MG63 (cell line): ENCODE results near the gene DNMT1. TPM values are rescaled to one million over a fixed set of nuclear protein-coding genes. Genes with fewer than 3 reads are reported as not detected.
"Not testable (repeated sequence)": the region's sequence is repeated elsewhere in the genome, so short reads cannot be mapped to it uniquely, and the experiment has no call there.

Experiments used
- DNase-seq: peaks from one replicate; pipeline ENCODE4 v3.0.0-alpha.2; 2020
- H3K27me3 ChIP-seq: fragments of 250-450 bp; sonication (Bioruptor Pico); 2 replicates; pipeline ENCODE4 v1.5.1; 2020; ENCODE audit warnings: mild to moderate bottlenecking, moderate library complexity
- H3K36me3 ChIP-seq: fragments of 250-450 bp; sonication (Bioruptor Pico); 2 replicates; pipeline ENCODE4 v1.5.1; 2020; ENCODE audit warnings: mild to moderate bottlenecking, moderate library complexity
- H3K4me3 ChIP-seq: fragments of 250-450 bp; sonication (Bioruptor Pico); 2 replicates; pipeline ENCODE4 v1.5.1; 2020; ENCODE audit warnings: mild to moderate bottlenecking, moderate library complexity
- H3K9me3 ChIP-seq: fragments of 250-450 bp; sonication (Bioruptor Pico); 2 replicates; pipeline ENCODE4 v1.5.1; 2020; ENCODE audit warnings: mild to moderate bottlenecking, moderate library complexity
- total RNA-seq: library from RNA; depleted of rRNA; stranded (reverse); fragments of >200 nt; shearing (Covaris generic); gene quantifications from 2 replicates; pipeline ENCODE4 v1.2.3, GENCODE V29; 2014; ENCODE audit warnings: low replicate concordance

Gene DNMT1
- total RNA-seq, 1 experiment from 2014 or later: 138 TPM

- not testable (repeated sequence) for DNase-seq, H3K9me3 ChIP-seq, H3K27me3 ChIP-seq, H3K4me3 ChIP-seq
- H3K36me3 ChIP-seq: peaks cover 97% of the 10 kb centered on the region
Measured at GRCh38 chr19:10166501-10166900, 28.3 kb downstream of the DNMT1 start.

DNA sequence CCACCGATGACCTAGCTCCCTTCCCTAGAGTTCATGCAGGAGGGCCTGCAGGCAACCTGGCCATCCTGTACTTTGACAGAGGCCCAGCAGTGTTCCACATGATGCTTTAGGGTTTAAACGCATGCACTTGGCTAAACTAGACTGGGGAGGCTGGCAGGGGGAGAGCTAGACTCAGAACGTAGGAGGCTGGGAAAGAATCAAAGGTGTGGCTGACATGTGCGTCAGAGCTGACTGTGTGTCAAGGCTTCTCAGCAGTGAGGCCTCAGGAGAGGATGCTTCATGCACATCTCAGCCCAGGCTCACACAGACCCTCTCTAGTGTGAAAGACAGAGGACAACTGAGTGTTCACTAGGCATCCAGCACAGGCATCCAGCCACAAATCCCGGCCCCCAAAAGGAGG lies 28.7 kb downstream of the DNMT1 start:
- Histone ChIP-seq H3K36me3 (peaks cover 97% of the 10 kb centered on the region), H3K9me3 (no peaks in the 10 kb centered on the region), H3K27me3 (no peaks in the 10 kb centered on the region), H3K4me3 (no peak overlapping the region)
- no peak for DNase-seq

- no peak for DNase-seq
- Histone ChIP-seq H3K36me3 (peaks cover 99% of the 10 kb centered on the region), H3K4me3 (no peak overlapping the region), H3K27me3 (no peaks in the 10 kb centered on the region), H3K9me3 (no peaks in the 10 kb centered on the region)
Measured at GRCh38 chr19:10163536-10163935, 31.2 kb downstream of the DNMT1 start.

- no peaks in the 10 kb centered on the region for H3K9me3 ChIP-seq
- DNase-seq: no peak
- no peak overlapping the region for H3K4me3 ChIP-seq
- H3K36me3 ChIP-seq: peaks cover 98% of the 10 kb centered on the region
- no peaks in the 10 kb centered on the region for H3K27me3 ChIP-seq
Measured at GRCh38 chr19:10159610-10160009, 35.1 kb downstream of the DNMT1 start.

GRCh38 chr19:10158485-10158884 lies 36.3 kb downstream of the DNMT1 start:
- no peaks in the 10 kb centered on the region for H3K27me3 ChIP-seq
- no peak for DNase-seq
- H3K4me3 ChIP-seq: no peak overlapping the region
- H3K9me3 ChIP-seq: no peaks in the 10 kb centered on the region
- H3K36me3 ChIP-seq: peaks cover 98% of the 10 kb centered on the region

GRCh38 chr19:10158071-10158470 lies 36.7 kb downstream of the DNMT1 start:
- Histone ChIP-seq H3K36me3 (peaks cover 98% of the 10 kb centered on the region), H3K4me3 (no peak overlapping the region)
- DNase-seq: no peak

GRCh38 chr19:10155839-10156238 lies 38.9 kb downstream of the DNMT1 start:
- H3K4me3 ChIP-seq: no peak overlapping the region
- H3K9me3 ChIP-seq: no peaks in the 10 kb centered on the region
- no peaks in the 10 kb centered on the region for H3K27me3 ChIP-seq
- H3K36me3 ChIP-seq: peaks cover 96% of the 10 kb centered on the region
- DNase-seq: peak; percentile 63

More at GRCh38 chr19:10158071-10158470, 36.7 kb downstream of the DNMT1 start:
- Histone ChIP-seq H3K9me3 (no peaks in the 10 kb centered on the region), H3K27me3 (no peaks in the 10 kb centered on the region)

- Histone ChIP-seq H3K27me3 (no peaks in the 10 kb centered on the region), H3K4me3 (no peak overlapping the region), H3K9me3 (no peaks in the 10 kb centered on the region), H3K36me3 (peaks cover 94% of the 10 kb centered on the region)
- DNase-seq: no peak
Measured at GRCh38 chr19:10152100-10152499, 42.7 kb downstream of the DNMT1 start.

GRCh38 chr19:10151521-10151920 lies 43.2 kb downstream of the DNMT1 start:
- DNase-seq: no peak

DNA sequence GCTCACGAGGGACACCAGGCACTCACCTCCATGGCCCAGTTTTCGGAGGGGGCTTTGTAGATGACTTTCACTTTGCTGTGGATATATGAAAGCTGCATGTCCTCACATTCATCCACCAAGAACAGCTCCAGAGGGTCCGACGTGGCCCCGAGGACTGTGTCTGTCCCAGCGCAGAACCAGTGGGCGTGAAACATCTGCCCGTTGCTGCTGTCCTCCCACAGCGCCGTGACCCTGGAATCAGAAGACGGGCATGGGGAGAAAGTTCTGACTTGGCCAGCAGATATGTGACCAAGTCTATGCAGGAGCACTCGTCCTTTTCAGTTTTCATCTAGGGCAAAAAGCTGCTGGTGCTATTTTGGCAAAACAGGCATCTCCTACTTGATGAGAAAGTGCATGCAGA lies 45.3 kb downstream of the DNMT1 start:
- H3K36me3 ChIP-seq: peaks cover 96% of the 10 kb centered on the region

More at GRCh38 chr19:10151521-10151920, 43.2 kb downstream of the DNMT1 start:
- Histone ChIP-seq H3K4me3 (no peak overlapping the region), H3K36me3 (peaks cover 94% of the 10 kb centered on the region), H3K9me3 (no peaks in the 10 kb centered on the region), H3K27me3 (no peaks in the 10 kb centered on the region)

GRCh38 chr19:10146142-10146541 lies 48.6 kb downstream of the DNMT1 start:
- Histone ChIP-seq H3K36me3 (peaks cover 99% of the 10 kb centered on the region), H3K27me3 (no peaks in the 10 kb centered on the region), H3K9me3 (no peaks in the 10 kb centered on the region), H3K4me3 (no peak overlapping the region)
- no peak for DNase-seq

More for the DNA sequence above, 45.3 kb downstream of the DNMT1 start:
- DNase-seq: no peak
- Histone ChIP-seq H3K27me3 (no peaks in the 10 kb centered on the region), H3K4me3 (no peak overlapping the region), H3K9me3 (no peaks in the 10 kb centered on the region)

DNA sequence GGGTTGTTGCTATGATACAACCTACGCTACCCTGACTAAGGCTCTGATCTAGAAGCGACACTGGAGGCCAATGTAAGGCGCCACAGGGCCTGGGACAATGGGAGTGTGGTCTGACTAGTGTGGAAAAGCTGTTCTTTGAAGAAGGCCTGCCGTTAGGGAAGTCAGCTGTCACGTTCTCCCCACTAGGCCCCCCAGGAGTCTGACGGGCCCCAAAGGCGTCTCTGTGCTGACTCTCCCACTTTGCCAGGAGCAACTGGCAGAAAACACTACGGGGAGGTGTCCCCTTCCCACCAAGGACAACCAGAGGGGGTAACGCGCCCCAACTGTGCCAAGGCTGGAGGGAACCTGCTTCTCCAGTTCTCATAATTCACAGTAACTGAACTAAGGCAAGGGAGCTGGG lies 49.7 kb downstream of the DNMT1 start:
- Histone ChIP-seq H3K4me3 (no peak overlapping the region), H3K36me3 (peaks cover 99% of the 10 kb centered on the region), H3K27me3 (no peaks in the 10 kb centered on the region), H3K9me3 (no peaks in the 10 kb centered on the region)
- no peak for DNase-seq

- H3K9me3 ChIP-seq: no peaks in the 10 kb centered on the region
- H3K36me3 ChIP-seq: peaks cover 99% of the 10 kb centered on the region
- H3K27me3 ChIP-seq: no peaks in the 10 kb centered on the region
- H3K4me3 ChIP-seq: no peak overlapping the region
- DNase-seq: no peak
Measured at GRCh38 chr19:10144361-10144760, 50.4 kb downstream of the DNMT1 start.

- no peak for DNase-seq
- H3K36me3 ChIP-seq: peaks cover 99% of the 10 kb centered on the region
- no peak overlapping the region for H3K4me3 ChIP-seq
Measured at GRCh38 chr19:10143681-10144080, 51.1 kb downstream of the DNMT1 start.

GRCh38 chr19:10142701-10143375 lies 51.9 kb downstream of the DNMT1 start:
- Histone ChIP-seq H3K27me3 (no peaks in the 10 kb centered on the region), H3K9me3 (no peaks in the 10 kb centered on the region), H3K4me3 (no peak overlapping the region), H3K36me3 (peaks cover 100% of the 10 kb centered on the region)
- no peak for DNase-seq

More at GRCh38 chr19:10143681-10144080, 51.1 kb downstream of the DNMT1 start:
- H3K27me3 ChIP-seq: no peaks in the 10 kb centered on the region
- no peaks in the 10 kb centered on the region for H3K9me3 ChIP-seq

DNA sequence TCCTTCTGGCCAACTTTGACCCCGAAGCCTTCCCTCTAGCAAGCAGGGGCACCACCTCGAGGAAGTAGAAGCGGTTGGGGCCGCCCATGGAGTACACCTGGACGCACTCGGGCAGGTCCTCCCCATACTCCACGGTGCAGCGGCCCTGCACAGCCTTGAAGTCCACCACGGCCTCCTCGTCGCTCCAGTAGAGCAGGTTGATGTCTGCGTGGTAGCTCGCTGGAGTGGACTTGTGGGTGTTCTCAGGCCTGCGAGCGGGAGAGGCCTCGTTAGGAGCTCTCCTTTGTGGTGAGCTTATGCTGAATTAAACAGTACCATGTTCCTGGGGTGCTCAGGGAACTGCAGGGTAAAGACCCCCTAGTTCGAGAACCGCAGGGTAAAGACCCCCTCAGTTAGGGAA lies 52.8 kb downstream of the DNMT1 start:
- Histone ChIP-seq H3K36me3 (peaks cover 100% of the 10 kb centered on the region), H3K9me3 (no peaks in the 10 kb centered on the region), H3K27me3 (no peaks in the 10 kb centered on the region), H3K4me3 (no peak overlapping the region)
- DNase-seq: no peak

GRCh38 chr19:10141479-10141878 lies 53.3 kb downstream of the DNMT1 start:
- no peak for DNase-seq
- Histone ChIP-seq H3K9me3 (no peaks in the 10 kb centered on the region), H3K4me3 (no peak overlapping the region), H3K27me3 (no peaks in the 10 kb centered on the region), H3K36me3 (peaks cover 100% of the 10 kb centered on the region)

GRCh38 chr19:10139952-10140351 lies 54.8 kb downstream of the DNMT1 start:
- Histone ChIP-seq H3K9me3 (no peaks in the 10 kb centered on the region), H3K4me3 (no peak overlapping the region), H3K27me3 (no peaks in the 10 kb centered on the region), H3K36me3 (peaks cover 100% of the 10 kb centered on the region)
- DNase-seq: no peak
